Heart left ventricle (tissue), 13 donors: ENCODE results near the gene REEP5.

Experiments used
- POLR2A ChIP-seq, 2 donors: fragments of 450-650 bp; IDR thresholded peaks; one replicate each; pipeline ENCODE4 v1.6.1; 2017; ENCODE audit warnings: antibody characterized with exemption in 2 of 2, mild to moderate bottlenecking in 2 of 2, moderate library complexity in 2 of 2
- TF ChIP-seq, protein P1 (sequence below), 12 donors: fragments of 200-600 bp; sonication (generic) in 4 of 12; IDR thresholded peaks; one replicate each; pipeline versions ENCODE4 v1.5.0 to v1.8.0; 2018 to 2022; ENCODE audit warnings: antibody characterized with exemption in 12 of 12, mild to moderate bottlenecking in 5 of 12
- donor health status: ischemic (EF 13 %, LVEDD 7.1; RV severe dilation, severe dysfunction).
- donor health status: DM: no; HTN: yes; CAD: no.
- donor health status: DM: no; HTN: no; CAD: no.
- donor health status: ischemic (EF 25% LVEDD 6.9; RV normal size, moderate dysfunction).
- donor health status: ischemic (EF 25% LVEDD 5.7; RV mildly dilated, moderate dysfunction).
- donor health status: ischemic (EF 35%, LVEDD 5.7; RV mildly dilated, moderate dysfunction).
- donor health status: nonischemic (EF 11% LVEDD 7.7; RV severe dilation, severe dysfunction).
- donor health status: DM: yes; HTN: yes; CAD: no.
- donor health status: PGD.
- donor health status: ischemic (EF 29% LVEDD 5.4; RV normal size, mild dysfunction).
- donor health status: nonischemic (EF 23%, LVEDD 6.1; RV moderate dilation, normal function).

DNA sequence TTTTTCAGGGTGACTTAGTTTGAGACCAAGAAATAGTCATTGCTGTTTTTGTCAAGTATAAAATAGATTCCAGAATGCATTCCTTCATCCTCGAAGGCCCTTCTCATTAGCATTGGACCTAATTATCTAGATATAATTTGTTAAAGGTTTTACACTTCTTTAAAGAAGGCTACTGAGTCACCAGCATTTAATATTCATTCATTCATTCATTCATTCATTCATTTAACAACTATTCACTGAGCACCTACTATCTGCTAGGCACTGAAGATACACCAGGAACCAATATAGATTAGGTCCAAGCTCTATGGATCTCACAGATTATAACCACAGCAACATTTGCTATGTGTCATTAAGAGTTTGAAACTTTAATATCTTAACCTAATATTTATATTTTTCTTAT, 11.1 kb upstream of the REEP5 start:
- TF ChIP-seq, protein P1, sequence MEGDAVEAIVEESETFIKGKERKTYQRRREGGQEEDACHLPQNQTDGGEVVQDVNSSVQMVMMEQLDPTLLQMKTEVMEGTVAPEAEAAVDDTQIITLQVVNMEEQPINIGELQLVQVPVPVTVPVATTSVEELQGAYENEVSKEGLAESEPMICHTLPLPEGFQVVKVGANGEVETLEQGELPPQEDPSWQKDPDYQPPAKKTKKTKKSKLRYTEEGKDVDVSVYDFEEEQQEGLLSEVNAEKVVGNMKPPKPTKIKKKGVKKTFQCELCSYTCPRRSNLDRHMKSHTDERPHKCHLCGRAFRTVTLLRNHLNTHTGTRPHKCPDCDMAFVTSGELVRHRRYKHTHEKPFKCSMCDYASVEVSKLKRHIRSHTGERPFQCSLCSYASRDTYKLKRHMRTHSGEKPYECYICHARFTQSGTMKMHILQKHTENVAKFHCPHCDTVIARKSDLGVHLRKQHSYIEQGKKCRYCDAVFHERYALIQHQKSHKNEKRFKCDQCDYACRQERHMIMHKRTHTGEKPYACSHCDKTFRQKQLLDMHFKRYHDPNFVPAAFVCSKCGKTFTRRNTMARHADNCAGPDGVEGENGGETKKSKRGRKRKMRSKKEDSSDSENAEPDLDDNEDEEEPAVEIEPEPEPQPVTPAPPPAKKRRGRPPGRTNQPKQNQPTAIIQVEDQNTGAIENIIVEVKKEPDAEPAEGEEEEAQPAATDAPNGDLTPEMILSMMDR (IDR thresholded peaks at IDR 0.05): no peak
- no peak for TF ChIP-seq POLR2A (IDR thresholded peaks at IDR 0.05)
